Astrocyte (in vitro differentiated cells and primary cell): ENCODE data around the gene ZFAND2A.

Experiments
- EZH2 ChIP-seq: IDR thresholded peaks from 2 replicates; pipeline ENCODE4 v1.6.1; 2012; ENCODE audit warnings: mild to moderate bottlenecking, low read length, inconsistent platforms; ENCODE audit not compliant: insufficient read depth
- TF ChIP-seq, protein P1 (sequence below): IDR thresholded peaks from 2 replicates; pipeline ENCODE4 v1.5.1; 2011; ENCODE audit warnings: low read depth, mild to moderate bottlenecking, inconsistent platforms, low read length, moderate library complexity; ENCODE audit not compliant: insufficient read depth

GRCh38 chr7:1130021-1130990, 29.7 kb downstream of the ZFAND2A start:
- TF ChIP-seq, protein P1, sequence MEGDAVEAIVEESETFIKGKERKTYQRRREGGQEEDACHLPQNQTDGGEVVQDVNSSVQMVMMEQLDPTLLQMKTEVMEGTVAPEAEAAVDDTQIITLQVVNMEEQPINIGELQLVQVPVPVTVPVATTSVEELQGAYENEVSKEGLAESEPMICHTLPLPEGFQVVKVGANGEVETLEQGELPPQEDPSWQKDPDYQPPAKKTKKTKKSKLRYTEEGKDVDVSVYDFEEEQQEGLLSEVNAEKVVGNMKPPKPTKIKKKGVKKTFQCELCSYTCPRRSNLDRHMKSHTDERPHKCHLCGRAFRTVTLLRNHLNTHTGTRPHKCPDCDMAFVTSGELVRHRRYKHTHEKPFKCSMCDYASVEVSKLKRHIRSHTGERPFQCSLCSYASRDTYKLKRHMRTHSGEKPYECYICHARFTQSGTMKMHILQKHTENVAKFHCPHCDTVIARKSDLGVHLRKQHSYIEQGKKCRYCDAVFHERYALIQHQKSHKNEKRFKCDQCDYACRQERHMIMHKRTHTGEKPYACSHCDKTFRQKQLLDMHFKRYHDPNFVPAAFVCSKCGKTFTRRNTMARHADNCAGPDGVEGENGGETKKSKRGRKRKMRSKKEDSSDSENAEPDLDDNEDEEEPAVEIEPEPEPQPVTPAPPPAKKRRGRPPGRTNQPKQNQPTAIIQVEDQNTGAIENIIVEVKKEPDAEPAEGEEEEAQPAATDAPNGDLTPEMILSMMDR: no peak
- no peak for TF ChIP-seq EZH2
